Glutamatergic neuron (in vitro differentiated cells): ENCODE data around the gene SEMA4A. TPM values are rescaled to one million over a fixed set of nuclear protein-coding genes. Genes with fewer than 3 reads are reported as not detected.
"Not testable (repeated sequence)": the region's sequence is repeated elsewhere in the genome, so short reads cannot be mapped to it uniquely, and the experiment has no call there.

ENCODE experiments used
- DNase-seq: peaks from one replicate; pipeline ENCODE4 v3.0.0; 2022
- H3K27ac Mint-ChIP-seq: one replicate; pipeline ENCODE4 v1.8.0; 2020; ENCODE audit warnings: mild to moderate bottlenecking, mixed read lengths, inconsistent platforms; ENCODE audit not compliant: unreplicated experiment
- H3K27me3 Mint-ChIP-seq: one replicate; pipeline ENCODE4 v1.8.0; 2020; ENCODE audit warnings: mild to moderate bottlenecking, moderate library complexity, mixed read lengths, inconsistent platforms; ENCODE audit not compliant: unreplicated experiment
- H3K36me3 Mint-ChIP-seq: one replicate; pipeline ENCODE4 v1.8.0; 2020; ENCODE audit warnings: mild to moderate bottlenecking, mixed read lengths, inconsistent platforms; ENCODE audit not compliant: unreplicated experiment
- H3K4me1 Mint-ChIP-seq: one replicate; pipeline ENCODE4 v1.8.0; 2020; ENCODE audit warnings: mild to moderate bottlenecking, low read depth, mixed read lengths, inconsistent platforms; ENCODE audit not compliant: unreplicated experiment
- H3K4me3 Mint-ChIP-seq: one replicate; pipeline ENCODE4 v1.8.0; 2020; ENCODE audit warnings: mild to moderate bottlenecking, mixed read lengths, inconsistent platforms; ENCODE audit not compliant: unreplicated experiment
- H3K9me3 Mint-ChIP-seq: one replicate; pipeline ENCODE4 v1.8.0; 2020; ENCODE audit warnings: mild to moderate bottlenecking, moderate library complexity, mixed read lengths, inconsistent platforms; ENCODE audit not compliant: unreplicated experiment
- CTCF ChIP-seq: fragments of 200-600 bp; sonication (generic); IDR thresholded peaks from one replicate; pipeline ENCODE4 v1.5.0; 2021; ENCODE audit not compliant: partially characterized antibody, unreplicated experiment
- total RNA-seq: library from RNA; stranded (reverse); fragmentation: NEBNext Ultra II Directional; extraction: Animal tissue kit (Norgen Biotek cat#: 25700); gene quantifications from one replicate; pipeline ENCODE4 v1.2.1, GENCODE V29; 2021; ENCODE audit not compliant: unreplicated experiment

SEMA4A gene
- total RNA-seq, 1 donor from 2014 or later = 4.0 TPM

- H3K4me3 Mint-ChIP-seq = no peak overlapping the region
Measured at GRCh38 chr1:156117414-156118176, 35.8 kb upstream of the SEMA4A start.

GRCh38 chr1:156118177-156118868, 35.1 kb upstream of the SEMA4A start:
- peak overlapping the region; percentile 10 for H3K4me3 Mint-ChIP-seq
- H3K36me3 Mint-ChIP-seq = no peaks in the 10 kb centered on the region
- H3K27me3 Mint-ChIP-seq = peaks cover 9% of the 10 kb centered on the region
- TF ChIP-seq CTCF = no peak
- H3K9me3 Mint-ChIP-seq = peaks cover 3% of the 10 kb centered on the region
- DNase-seq = no peak
- H3K4me1 Mint-ChIP-seq = peaks cover 31% of the 10 kb centered on the region
- no peak overlapping the region for H3K27ac Mint-ChIP-seq

More at GRCh38 chr1:156117414-156118176, 35.8 kb upstream of the SEMA4A start:
- Mint-ChIP-seq H3K27ac (no peak overlapping the region), H3K36me3 (no peaks in the 10 kb centered on the region), H3K9me3 (peaks cover 3% of the 10 kb centered on the region), H3K27me3 (peaks cover 9% of the 10 kb centered on the region), H3K4me1 (peaks cover 25% of the 10 kb centered on the region)
- DNase-seq = no peak
- TF ChIP-seq CTCF = no peak

DNA sequence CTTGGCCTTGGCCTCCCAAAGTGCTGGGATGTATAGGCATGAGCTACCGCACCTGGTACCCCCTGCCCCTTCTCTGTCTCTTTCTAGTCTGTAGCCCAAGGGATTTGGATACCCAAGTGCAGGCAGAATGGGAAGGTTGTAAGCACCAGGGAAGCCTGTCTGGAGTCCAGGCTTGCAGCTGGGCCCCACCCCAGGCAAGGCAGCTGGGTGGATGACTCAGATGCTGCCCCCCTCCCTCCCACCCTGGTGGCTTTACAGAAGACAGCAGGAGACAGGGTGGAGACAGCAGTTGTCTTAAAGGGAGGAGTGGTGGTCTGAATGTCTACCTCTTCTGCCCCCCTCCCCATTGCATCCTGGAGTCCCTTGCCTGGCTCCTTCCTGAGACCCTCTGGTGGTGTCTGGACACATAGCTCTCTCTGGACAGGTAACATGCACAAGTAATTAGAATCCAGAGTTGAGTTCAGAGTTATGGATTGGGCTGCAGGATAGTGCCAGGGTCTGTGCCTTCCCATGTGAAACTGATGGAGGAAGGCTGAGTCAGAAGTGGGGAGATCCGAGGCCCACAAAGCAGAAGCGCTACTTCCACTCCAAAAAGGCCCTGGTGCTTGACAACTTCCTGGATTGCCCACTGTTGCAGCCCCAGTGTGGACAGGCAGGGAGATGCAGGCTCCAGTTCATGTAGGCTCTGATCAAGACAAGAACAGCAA, 33.7 kb upstream of the SEMA4A start:
- peaks cover 5% of the 10 kb centered on the region for H3K27me3 Mint-ChIP-seq
- no peak for DNase-seq
- peak overlapping the region; percentile 55 for H3K27ac Mint-ChIP-seq

DNA sequence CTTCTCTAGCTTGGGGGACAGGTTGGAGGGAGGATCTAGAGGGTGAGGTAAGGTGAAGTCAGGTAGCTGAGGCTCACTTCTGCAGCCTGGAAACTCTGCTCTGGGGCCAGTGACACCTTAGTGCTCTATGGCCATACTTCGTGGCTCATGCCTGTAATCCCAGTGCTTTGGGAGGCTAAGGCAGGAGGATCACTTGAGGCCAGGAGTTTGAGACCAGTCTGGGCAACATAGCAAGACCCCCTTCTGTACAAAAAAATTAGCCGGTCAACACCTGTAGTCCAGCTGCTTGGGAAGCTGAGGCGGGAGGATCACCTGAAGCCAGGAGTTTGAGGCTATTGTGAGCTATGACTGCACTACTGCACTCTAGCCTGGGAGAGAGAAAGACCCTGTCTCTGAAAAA, 33.1 kb upstream of the SEMA4A start:
- no peaks in the 10 kb centered on the region for H3K36me3 Mint-ChIP-seq
- peaks cover 9% of the 10 kb centered on the region for H3K27me3 Mint-ChIP-seq
- H3K4me1 Mint-ChIP-seq = peaks cover 30% of the 10 kb centered on the region
- H3K9me3 Mint-ChIP-seq = peaks cover 2% of the 10 kb centered on the region
- no peak for TF ChIP-seq CTCF
- no peak overlapping the region for H3K27ac Mint-ChIP-seq
- H3K4me3 Mint-ChIP-seq = no peak overlapping the region
- DNase-seq = no peak

More for the DNA sequence above, 33.7 kb upstream of the SEMA4A start:
- H3K4me1 Mint-ChIP-seq = peaks cover 31% of the 10 kb centered on the region
- H3K36me3 Mint-ChIP-seq = no peaks in the 10 kb centered on the region
- no peak overlapping the region for H3K4me3 Mint-ChIP-seq
- TF ChIP-seq CTCF = no peak
- peaks cover 2% of the 10 kb centered on the region for H3K9me3 Mint-ChIP-seq

DNA sequence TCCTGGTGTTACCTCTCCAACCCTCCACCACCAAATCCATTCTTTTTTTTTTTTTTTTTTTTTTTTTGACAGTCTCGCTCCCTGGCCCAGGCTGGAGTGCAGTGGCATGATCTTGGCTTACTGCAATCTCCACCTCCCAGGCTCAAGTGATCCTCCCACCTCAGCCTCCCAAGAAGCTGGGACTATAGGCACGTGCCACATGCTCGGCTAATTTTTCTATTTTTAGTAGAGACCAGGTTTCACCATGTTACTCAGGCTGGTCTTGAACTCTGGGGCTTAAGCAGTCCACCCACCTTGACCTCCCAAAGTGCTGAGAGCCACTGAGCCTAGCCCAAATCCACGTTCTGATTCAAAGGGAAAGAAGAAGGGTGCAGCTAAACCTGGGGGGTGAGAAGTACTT, 32.4 kb upstream of the SEMA4A start:
- not testable (repeated sequence) for H3K9me3 Mint-ChIP-seq, DNase-seq, H3K4me3 Mint-ChIP-seq, H3K36me3 Mint-ChIP-seq, H3K27me3 Mint-ChIP-seq, H3K27ac Mint-ChIP-seq
- H3K4me1 Mint-ChIP-seq = peaks cover 28% of the 10 kb centered on the region
